SK-N-MC (cell line): ENCODE data around the gene TK2.

Source experiments
- EZH2 ChIP-seq: fragments of 200-600 bp; sonication (generic); IDR thresholded peaks from one replicate; pipeline ENCODE4 v1.6.1; 2017; ENCODE audit warnings: antibody characterized with exemption
- POLR2AphosphoS5 ChIP-seq: IDR thresholded peaks from 2 replicates; pipeline ENCODE4 v1.6.1; 2012; ENCODE audit warnings: mild to moderate bottlenecking, low read depth, low read length, borderline replicate concordance

DNA sequence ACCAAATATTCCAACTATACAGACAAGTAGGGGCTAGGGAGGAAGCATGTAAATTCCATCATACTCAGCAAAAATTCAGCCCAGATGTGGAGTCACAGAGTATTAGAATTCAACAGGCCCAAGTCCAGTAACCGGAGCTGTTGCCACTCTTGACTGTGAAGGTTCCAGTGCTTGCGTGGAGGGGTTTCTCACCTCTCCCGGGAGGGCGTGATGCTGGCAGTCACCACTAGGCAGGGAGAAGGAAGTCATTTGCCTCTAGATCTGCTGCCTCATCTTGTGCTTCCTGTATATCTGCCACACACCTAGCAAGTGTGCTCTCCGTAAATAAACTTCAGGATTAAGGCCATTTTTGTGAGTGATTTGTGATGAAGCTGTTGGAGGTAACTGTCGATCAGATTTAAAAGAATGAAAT lies 1.4 kb upstream of the TK2 start:
- TF ChIP-seq POLR2AphosphoS5, result no peak
- TF ChIP-seq EZH2, result no peak
